Fibroblast of mammary gland (primary cell): ENCODE results near the gene CTU2.

Experiments
- DNase-seq: peaks from one replicate; pipeline ENCODE4 v3.0.0-alpha.2; 2010; ENCODE audit warnings: low read depth
- H3K4me3 ChIP-seq: 2 replicates; pipeline ENCODE4 v1.5.1; 2011; ENCODE audit warnings: low read depth, mild to moderate bottlenecking, low read length, moderate library complexity; ENCODE audit not compliant: control insufficient read depth
- CTCF ChIP-seq: conservative IDR thresholded peaks from 2 replicates; pipeline ENCODE4 v1.5.1; 2011; ENCODE audit warnings: low read depth, low read length, inconsistent platforms; ENCODE audit not compliant: control insufficient read depth, insufficient read depth

CTU2 gene

GRCh38 chr16:88719267-88719932 is 13.1 kb downstream of the CTU2 start:
- no peak overlapping the region for H3K4me3 ChIP-seq
- no peak for TF ChIP-seq CTCF
- no peak for DNase-seq

DNA sequence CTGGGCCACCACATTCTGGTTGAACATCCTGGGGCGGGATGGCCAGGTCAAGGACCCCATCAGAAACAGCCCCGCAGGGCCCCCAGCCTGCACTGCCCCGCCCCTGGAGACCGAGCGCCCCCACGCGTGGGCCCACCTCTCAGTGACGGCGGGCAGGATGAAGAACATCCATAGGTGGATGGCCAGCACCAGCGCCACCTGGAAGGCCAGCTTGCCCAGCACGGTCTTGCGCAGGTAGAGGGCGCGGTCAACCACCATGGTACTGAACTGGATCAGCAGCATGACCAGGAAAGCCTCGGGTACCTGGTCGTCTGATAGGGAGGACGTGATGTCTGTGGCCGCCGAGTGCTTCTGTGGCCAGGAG is 13.6 kb downstream of the CTU2 start:
- no peak overlapping the region for H3K4me3 ChIP-seq
- no peak for DNase-seq
- TF ChIP-seq CTCF: no peak

DNA sequence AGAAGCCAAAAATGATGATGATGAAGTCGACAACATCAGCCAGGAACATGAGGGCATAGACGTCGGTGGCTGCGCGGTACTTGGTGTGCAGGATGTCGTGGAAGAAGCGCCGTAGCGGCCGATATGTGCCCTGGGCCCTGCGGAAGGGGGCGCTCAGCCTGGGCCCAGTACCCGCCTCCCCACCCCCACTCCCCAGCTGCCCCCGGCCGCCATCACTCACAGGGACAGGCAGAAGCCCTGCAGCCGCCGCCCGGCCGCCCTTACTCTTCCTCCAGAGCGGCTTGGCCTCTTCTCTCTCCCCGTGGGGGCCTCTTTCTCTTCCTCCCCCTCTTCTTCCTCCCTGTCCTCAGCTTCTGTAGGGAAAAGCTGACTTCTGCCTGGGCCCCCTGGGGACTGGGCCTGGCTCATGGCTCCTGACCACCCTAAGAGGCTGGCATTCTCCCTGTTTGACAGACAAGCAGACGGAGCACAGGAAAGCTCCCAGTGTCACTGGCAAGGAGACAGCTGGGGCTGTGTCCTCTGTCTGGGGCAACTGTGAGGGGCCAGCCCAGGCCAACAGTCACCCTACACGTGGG is 14.2 kb downstream of the CTU2 start:
- H3K4me3 ChIP-seq: no peak overlapping the region
- no peak for DNase-seq
- no peak for TF ChIP-seq CTCF

DNA sequence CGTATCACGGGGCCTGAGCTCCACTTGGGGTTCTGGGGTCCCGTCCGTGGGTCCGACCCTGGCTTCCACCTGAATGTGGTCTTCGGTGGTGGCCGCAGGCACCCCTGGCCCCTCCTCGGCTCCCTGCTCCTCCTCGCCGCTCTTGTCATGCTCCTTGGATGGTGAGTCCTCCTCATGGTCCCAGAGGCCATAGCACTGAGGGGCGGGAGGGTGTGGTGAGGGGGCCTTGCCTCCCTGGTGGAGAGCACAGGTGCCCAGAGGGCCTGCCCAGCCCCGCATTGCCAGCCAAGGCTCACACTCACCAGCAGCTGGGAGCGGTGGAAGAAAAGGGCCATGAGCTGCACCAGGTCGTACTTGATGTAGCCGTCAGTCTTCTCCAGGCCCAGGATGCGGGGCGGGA is 14.9 kb downstream of the CTU2 start:
- no peak for DNase-seq
- no peak overlapping the region for H3K4me3 ChIP-seq
- no peak for TF ChIP-seq CTCF

DNA sequence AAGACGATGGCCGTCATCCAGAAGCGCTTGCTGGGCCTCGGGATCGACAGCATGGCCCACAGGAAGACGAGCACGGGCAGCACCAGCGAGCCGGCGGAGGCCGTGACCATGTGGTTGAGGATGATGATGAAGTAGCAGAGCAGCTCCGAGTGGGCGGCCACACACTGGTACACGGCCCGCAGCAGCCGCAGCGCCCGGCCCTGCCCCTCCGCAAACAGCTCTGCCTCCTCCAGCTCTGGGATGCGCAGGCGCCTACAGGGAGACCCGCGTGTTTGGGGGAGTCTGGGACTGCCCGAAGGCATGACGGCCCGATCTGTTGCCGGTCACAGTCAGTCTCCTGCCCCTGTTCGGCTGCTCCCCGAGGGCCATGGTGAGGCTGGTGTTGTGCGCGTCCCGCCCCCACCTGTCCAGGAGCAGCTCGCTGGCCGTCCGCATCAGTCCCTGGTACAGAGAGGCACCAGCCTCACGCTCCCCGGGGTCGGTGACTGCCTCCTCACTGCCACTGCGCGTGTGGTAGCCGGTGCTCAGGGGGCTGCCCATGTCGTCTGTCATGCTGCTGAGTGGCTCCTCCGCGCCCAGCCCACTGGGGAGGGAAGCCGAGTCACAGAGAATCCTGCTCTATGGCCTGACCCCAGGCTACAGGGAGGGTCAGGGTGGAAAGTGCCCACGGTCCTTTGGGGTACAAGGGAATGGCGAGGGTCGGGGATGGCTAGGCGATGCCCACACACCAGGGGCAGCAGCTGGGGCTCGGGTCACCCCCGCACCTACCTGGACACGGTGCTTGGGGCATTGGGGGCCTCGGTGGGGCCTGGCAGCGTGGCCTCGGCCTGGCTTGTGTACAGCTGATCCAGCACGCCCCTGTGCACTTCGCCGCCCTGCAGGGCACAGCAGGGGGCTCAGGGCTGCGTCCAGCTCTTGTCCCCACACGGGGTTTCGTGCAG is 15.8 kb downstream of the CTU2 start:
- TF ChIP-seq CTCF: no peak
- DNase-seq: no peak
- H3K4me3 ChIP-seq: no peak overlapping the region

GRCh38 chr16:88722784-88723506 is 16.6 kb downstream of the CTU2 start:
- TF ChIP-seq CTCF: no peak

More at GRCh38 chr16:88722784-88723506, 16.6 kb downstream of the CTU2 start:
- DNase-seq: no peak
- H3K4me3 ChIP-seq: no peak overlapping the region
